ENCODE results near the gene CD109.

- TF ChIP-seq EP300 (IDR thresholded peaks at IDR 0.05; ENCODE audit: borderline replicate concordance) (no peak), TEAD4 (IDR thresholded peaks at IDR 0.05) (no peak), RAD21 (IDR thresholded peaks at IDR 0.05; ENCODE audit: low read depth) (no peak), EGR1 (IDR thresholded peaks at IDR 0.05) (no peak), TAF1 (IDR thresholded peaks at IDR 0.05; ENCODE audit: low read depth) (no peak), ZBTB7A (IDR thresholded peaks at IDR 0.05; ENCODE audit: low read depth) (no peak), YY1 (IDR thresholded peaks at IDR 0.05; ENCODE audit: low read depth) (no peak)
- TF ChIP-seq, protein P1, sequence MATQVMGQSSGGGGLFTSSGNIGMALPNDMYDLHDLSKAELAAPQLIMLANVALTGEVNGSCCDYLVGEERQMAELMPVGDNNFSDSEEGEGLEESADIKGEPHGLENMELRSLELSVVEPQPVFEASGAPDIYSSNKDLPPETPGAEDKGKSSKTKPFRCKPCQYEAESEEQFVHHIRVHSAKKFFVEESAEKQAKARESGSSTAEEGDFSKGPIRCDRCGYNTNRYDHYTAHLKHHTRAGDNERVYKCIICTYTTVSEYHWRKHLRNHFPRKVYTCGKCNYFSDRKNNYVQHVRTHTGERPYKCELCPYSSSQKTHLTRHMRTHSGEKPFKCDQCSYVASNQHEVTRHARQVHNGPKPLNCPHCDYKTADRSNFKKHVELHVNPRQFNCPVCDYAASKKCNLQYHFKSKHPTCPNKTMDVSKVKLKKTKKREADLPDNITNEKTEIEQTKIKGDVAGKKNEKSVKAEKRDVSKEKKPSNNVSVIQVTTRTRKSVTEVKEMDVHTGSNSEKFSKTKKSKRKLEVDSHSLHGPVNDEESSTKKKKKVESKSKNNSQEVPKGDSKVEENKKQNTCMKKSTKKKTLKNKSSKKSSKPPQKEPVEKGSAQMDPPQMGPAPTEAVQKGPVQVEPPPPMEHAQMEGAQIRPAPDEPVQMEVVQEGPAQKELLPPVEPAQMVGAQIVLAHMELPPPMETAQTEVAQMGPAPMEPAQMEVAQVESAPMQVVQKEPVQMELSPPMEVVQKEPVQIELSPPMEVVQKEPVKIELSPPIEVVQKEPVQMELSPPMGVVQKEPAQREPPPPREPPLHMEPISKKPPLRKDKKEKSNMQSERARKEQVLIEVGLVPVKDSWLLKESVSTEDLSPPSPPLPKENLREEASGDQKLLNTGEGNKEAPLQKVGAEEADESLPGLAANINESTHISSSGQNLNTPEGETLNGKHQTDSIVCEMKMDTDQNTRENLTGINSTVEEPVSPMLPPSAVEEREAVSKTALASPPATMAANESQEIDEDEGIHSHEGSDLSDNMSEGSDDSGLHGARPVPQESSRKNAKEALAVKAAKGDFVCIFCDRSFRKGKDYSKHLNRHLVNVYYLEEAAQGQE (IDR thresholded peaks at IDR 0.05; ENCODE audit: low read depth): no peak
These were observed 3.9 kb downstream of the CD109 start for GRCh38 chr6:73699676-73700459.

Data from Ishikawa (cell line).